ENCODE data around the gene GLDC. TPM values are rescaled to one million over a fixed set of nuclear protein-coding genes. Genes with fewer than 3 reads are reported as not detected.

GLDC gene
- total and polyA plus RNA-seq, 12 donors, result 0.03 TPM; not detected in 11

DNA sequence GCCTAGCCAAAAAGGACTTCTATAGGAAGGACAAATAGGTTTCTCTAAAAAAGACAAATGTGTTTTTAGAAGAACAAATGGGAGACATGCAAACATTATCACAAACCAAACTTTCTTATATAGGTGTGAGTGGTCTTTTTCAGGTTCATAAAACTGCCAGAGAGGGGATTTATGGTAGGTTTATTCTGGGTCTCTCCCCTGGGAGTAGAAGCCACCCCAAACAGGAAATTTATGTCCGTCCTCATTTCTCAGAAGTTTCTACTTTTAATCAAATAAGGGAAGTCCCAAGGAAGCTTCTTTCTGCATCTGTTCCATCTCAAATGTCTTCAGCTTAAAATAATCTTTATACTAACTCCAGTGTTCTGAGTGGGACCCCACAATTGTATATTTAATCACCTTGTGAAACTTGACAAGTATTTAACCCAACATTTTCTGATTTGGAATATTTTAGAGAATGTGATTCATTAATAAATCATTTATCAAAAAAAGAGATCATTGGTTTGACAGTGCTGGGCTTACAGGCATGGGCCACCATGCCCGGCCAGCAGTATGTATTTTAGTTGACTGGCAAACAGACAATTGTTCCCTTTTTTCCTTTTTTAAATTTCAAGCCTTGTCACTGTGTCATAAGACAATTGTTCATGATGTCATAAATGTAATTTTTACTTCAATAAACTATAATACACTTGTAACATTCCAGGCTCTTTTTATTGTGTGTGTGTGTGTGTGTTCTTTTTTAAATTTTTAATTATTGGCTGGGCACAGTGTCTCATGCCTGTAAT is 44.6 kb upstream of the GLDC start:
- ATAC-seq (no peak), DNase-seq (no peak)
- TF ChIP-seq, protein P1, sequence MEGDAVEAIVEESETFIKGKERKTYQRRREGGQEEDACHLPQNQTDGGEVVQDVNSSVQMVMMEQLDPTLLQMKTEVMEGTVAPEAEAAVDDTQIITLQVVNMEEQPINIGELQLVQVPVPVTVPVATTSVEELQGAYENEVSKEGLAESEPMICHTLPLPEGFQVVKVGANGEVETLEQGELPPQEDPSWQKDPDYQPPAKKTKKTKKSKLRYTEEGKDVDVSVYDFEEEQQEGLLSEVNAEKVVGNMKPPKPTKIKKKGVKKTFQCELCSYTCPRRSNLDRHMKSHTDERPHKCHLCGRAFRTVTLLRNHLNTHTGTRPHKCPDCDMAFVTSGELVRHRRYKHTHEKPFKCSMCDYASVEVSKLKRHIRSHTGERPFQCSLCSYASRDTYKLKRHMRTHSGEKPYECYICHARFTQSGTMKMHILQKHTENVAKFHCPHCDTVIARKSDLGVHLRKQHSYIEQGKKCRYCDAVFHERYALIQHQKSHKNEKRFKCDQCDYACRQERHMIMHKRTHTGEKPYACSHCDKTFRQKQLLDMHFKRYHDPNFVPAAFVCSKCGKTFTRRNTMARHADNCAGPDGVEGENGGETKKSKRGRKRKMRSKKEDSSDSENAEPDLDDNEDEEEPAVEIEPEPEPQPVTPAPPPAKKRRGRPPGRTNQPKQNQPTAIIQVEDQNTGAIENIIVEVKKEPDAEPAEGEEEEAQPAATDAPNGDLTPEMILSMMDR (IDR thresholded peaks at IDR 0.05), result no peak
- Histone ChIP-seq H3K9me3 (no peaks in the 10 kb centered on the region), H3K4me3 (no peak overlapping the region), H3K4me1 (peaks cover 0 to 8% (median 0%) of the 10 kb centered on the region in 9 donors), H3K27ac (peak overlapping the region in 2 of 10 donors; percentile 13 to 42), H3K27me3 (no peaks in the 10 kb centered on the region), H3K36me3 (no peaks in the 10 kb centered on the region)
- intact Hi-C loops (cut with DNase I), result loop anchor here in 4 of 10 donors (5.0 to 10.0 kb wide), 3 partner anchors 65 to 275 kb away; partner anchors contain the start of genes UHRF2 (in 3 of the 4) and KDM4C (in 1 of the 4)
- WGBS, 2 donors, result 63 to 75% methylated on average over 2 of the region's 2 CpGs

DNA sequence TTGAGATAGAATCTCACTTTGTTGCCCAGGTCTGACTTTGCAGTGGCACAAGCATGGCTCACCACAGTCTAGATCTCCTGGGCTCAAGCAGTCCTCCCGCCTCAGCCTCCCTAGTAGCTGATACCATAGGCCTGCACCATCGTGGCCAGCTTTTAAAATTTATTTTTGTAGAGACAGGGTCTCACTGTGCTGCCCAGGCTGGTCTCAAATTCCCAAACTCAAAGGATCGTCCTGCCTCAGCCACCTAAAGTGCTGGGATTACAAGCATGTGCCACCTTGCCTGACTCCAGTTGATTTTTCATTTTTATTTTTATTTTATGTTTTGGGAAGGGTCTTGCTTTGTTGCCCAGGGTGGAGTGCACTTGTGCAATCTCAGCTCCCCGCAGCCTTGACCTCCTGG is 41.7 kb upstream of the GLDC start:
- no peak overlapping the region for H3K27ac ChIP-seq
- DNase-seq, result no peak
- H3K4me3 ChIP-seq, result no peak overlapping the region
- H3K27me3 ChIP-seq, result no peaks in the 10 kb centered on the region
- peaks cover 0 to 4% (median 0%) of the 10 kb centered on the region in 9 donors for H3K36me3 ChIP-seq
- ATAC-seq, result no peak
- TF ChIP-seq, protein P1 (IDR thresholded peaks at IDR 0.05), result no peak
- intact Hi-C loops (cut with DNase I), result loop anchor here in 4 of 10 donors (5.0 to 10.0 kb wide), 3 partner anchors 68 to 272 kb away; partner anchors contain the start of genes UHRF2 (in 3 of the 4) and KDM4C (in 1 of the 4)
- WGBS, 2 donors, result 95 to 96% methylated on average over 4 of the region's 4 CpGs
- no peaks in the 10 kb centered on the region for H3K9me3 ChIP-seq
- peaks cover 0 to 34% (median 5%) of the 10 kb centered on the region in 9 donors for H3K4me1 ChIP-seq

DNA sequence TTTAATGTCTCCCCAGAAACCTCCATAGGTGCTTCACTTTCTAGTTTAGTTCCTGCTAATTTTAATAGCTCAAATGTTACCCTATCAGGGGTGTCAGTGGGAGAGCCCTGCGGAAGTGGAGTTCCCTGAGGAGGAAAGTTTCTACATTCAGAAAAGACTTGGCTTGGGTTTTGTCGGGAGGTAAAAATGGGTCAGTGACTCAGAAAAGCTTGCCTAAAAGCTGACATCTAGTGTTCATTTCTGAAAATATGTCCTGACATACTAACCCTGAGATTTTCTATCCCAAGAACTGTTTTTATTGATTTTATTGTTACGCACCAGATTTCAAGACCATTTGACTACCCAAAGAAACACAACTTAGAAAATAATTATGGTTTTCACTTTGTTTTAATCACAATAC is 40.9 kb upstream of the GLDC start:
- Histone ChIP-seq H3K4me1 (peaks cover 0 to 36% (median 9%) of the 10 kb centered on the region in 9 donors), H3K36me3 (peaks cover 0 to 4% (median 0%) of the 10 kb centered on the region in 9 donors), H3K27ac (no peak overlapping the region), H3K27me3 (no peaks in the 10 kb centered on the region), H3K9me3 (no peaks in the 10 kb centered on the region), H3K4me3 (no peak overlapping the region)
- ATAC-seq, result no peak
- WGBS, 2 donors, result 59 to 63% methylated on average over 3 of the region's 3 CpGs
- peak in 1 of 2 donors; percentile 23 for DNase-seq
- TF ChIP-seq, protein P1 (IDR thresholded peaks at IDR 0.05), result peak in 6 of 9 donors; percentile 13 to 50 (median 32)
- intact Hi-C loops (cut with DNase I), result loop anchor here in 4 of 10 donors (5.0 to 10.0 kb wide), 3 partner anchors 68 to 272 kb away; partner anchors contain the start of genes UHRF2 (in 3 of the 4) and KDM4C (in 1 of the 4)

DNA sequence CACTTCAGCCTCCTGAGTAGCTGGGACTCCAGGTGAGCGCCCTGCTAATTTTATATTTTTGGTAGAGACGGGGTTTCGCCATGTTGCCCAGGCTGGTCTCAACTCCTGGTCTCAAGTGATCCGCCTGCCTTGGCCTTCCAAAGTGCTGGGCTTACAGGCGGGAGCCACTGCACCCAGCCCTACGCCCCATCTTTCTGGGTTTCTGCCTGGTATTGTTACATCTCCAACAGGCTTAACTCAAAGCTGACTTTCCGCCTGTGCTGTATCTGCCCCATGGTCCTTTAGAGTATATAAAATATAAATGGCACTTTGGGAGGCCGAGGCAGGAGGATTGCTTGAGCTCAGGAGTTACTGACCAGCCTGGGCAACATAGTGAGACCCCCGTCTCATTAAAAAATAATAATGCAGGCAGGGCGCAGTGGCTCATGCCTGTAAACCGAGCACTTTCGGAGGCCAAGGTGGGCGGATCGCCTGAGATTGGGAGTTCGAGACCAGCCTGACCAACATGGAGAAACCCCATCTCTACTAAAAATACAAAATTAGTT is 36.5 kb upstream of the GLDC start:
- intact Hi-C loops (cut with DNase I), result loop anchor here in 6 of 10 donors (1.0 to 10.0 kb wide), 7 partner anchors 22 to 267 kb away; partner anchors contain the start of genes KDM4C (in 5 of the 6) and UHRF2 (in 3 of the 6)
- H3K9me3 ChIP-seq, result no peaks in the 10 kb centered on the region
- DNase-seq (no peak), ATAC-seq (peak in 1 of 8 donors; percentile 0)
- peak overlapping the region; percentile 48 to 80 (median 69) for H3K4me3 ChIP-seq
- TF ChIP-seq, protein P1 (IDR thresholded peaks at IDR 0.05), result no peak
- peak overlapping the region; percentile 74 to 99 (median 95) for H3K27ac ChIP-seq
- 47 to 49% methylated on average over 15 of the region's 15 CpGs for WGBS, 2 donors
- H3K36me3 ChIP-seq, result peaks cover 0 to 4% (median 0%) of the 10 kb centered on the region in 9 donors
- H3K27me3 ChIP-seq, result no peaks in the 10 kb centered on the region
- peaks cover 0 to 39% (median 10%) of the 10 kb centered on the region in 9 donors for H3K4me1 ChIP-seq
